GM12878 (cell line): ENCODE measurements around the gene RAB30. TPM values are rescaled to one million over a fixed set of nuclear protein-coding genes. Genes with fewer than 3 reads are reported as not detected.

Experiments used
- BCL11A ChIP-seq: IDR thresholded peaks from 2 replicates; pipeline ENCODE4 v1.6.1; 2011; ENCODE audit warnings: low read depth, low read length
- BMI1 ChIP-seq: fragments of 450-650 bp; IDR thresholded peaks from 2 replicates; pipeline ENCODE4 v1.6.1; 2016; ENCODE audit warnings: mild to moderate bottlenecking, moderate library complexity, borderline replicate concordance
- CBX3 ChIP-seq: fragments of 200-600 bp; sonication (generic); IDR thresholded peaks from 2 replicates; pipeline ENCODE4 v1.6.1; 2016; ENCODE audit warnings: low read depth, borderline replicate concordance
- CEBPB ChIP-seq, 2 experiments: fragments of 150-350 bp in 1 of 2; IDR thresholded peaks; 2 replicates each; pipeline ENCODE4 v1.6.1; 2012 to 2014; ENCODE audit warnings: low read depth in 2 of 2, low read length in 2 of 2, borderline replicate concordance in 1 of 2, inconsistent platforms in 1 of 2
- CREM ChIP-seq: IDR thresholded peaks from 2 replicates; pipeline ENCODE4 v1.6.1; 2014; ENCODE audit warnings: antibody characterized with exemption, low read depth
- EZH2 ChIP-seq: IDR thresholded peaks from 2 replicates; pipeline ENCODE4 v1.6.1; 2012; ENCODE audit warnings: low read depth, mild to moderate bottlenecking, control low read depth, inconsistent platforms, low read length, borderline replicate concordance; ENCODE audit not compliant: control insufficient read depth
- GABPA ChIP-seq: IDR thresholded peaks from 2 replicates; pipeline ENCODE4 v1.6.1; 2014; ENCODE audit warnings: antibody characterized with exemption, low read depth, mild to moderate bottlenecking, inconsistent platforms
- IKZF1 ChIP-seq: fragments of 450-650 bp; conservative IDR thresholded peaks from 2 replicates; pipeline ENCODE4 v1.6.1; 2017; ENCODE audit warnings: antibody characterized with exemption, mild to moderate bottlenecking
- IRF4 ChIP-seq: IDR thresholded peaks from 2 replicates; pipeline ENCODE4 v1.6.1; 2011; ENCODE audit warnings: low read depth, low read length
- KDM1A ChIP-seq: fragments of 200-600 bp; sonication (generic); IDR thresholded peaks from 2 replicates; pipeline ENCODE4 v1.6.1; 2016; ENCODE audit warnings: borderline replicate concordance
- KLF5 ChIP-seq: fragments of 450-650 bp; IDR thresholded peaks from 2 replicates; pipeline ENCODE4 v1.6.1; 2014; ENCODE audit warnings: mild to moderate bottlenecking; ENCODE audit not compliant: partially characterized antibody
- MTA2 ChIP-seq: fragments of 450-650 bp; IDR thresholded peaks from 2 replicates; pipeline ENCODE4 v1.6.1; 2016; ENCODE audit warnings: low read depth, mild to moderate bottlenecking, moderate library complexity
- MXI1 ChIP-seq: fragments of 150-350 bp; IDR thresholded peaks from 2 replicates; pipeline ENCODE4 v1.6.1; 2011; ENCODE audit warnings: low read depth, mild to moderate bottlenecking, inconsistent platforms, low read length, improper control_type of control experiment
- NBN ChIP-seq: fragments of 450-650 bp; IDR thresholded peaks from 2 replicates; pipeline ENCODE4 v1.6.1; 2016
- NFIC ChIP-seq: IDR thresholded peaks from 2 replicates; pipeline ENCODE4 v1.6.1; 2012; ENCODE audit warnings: low read depth, mild to moderate bottlenecking, inconsistent platforms, low read length, moderate library complexity
- NFXL1 ChIP-seq: fragments of 450-650 bp; IDR thresholded peaks from 2 replicates; pipeline ENCODE4 v1.6.1; 2017; ENCODE audit warnings: antibody characterized with exemption, mild to moderate bottlenecking, borderline replicate concordance
- NFYB ChIP-seq: IDR thresholded peaks from 2 replicates; pipeline ENCODE4 v1.6.1; 2011; ENCODE audit warnings: low read depth, mild to moderate bottlenecking, low read length, improper control_type of control experiment, moderate library complexity; ENCODE audit not compliant: insufficient read depth
- RCOR1 ChIP-seq: conservative IDR thresholded peaks from 2 replicates; pipeline ENCODE4 v1.6.1; 2012; ENCODE audit warnings: low read depth, low read length, improper control_type of control experiment
- RELB ChIP-seq: fragments of 450-650 bp; IDR thresholded peaks from 2 replicates; pipeline ENCODE4 v1.6.1; 2017; ENCODE audit warnings: low read depth, mild to moderate bottlenecking, moderate library complexity
- RUNX3 ChIP-seq: IDR thresholded peaks from 2 replicates; pipeline ENCODE4 v1.6.1; 2012; ENCODE audit warnings: low read length, inconsistent platforms
- SMAD1 ChIP-seq: fragments of 450-650 bp; IDR thresholded peaks from 2 replicates; pipeline ENCODE4 v1.6.1; 2018; ENCODE audit warnings: mild to moderate bottlenecking, low read depth; ENCODE audit not compliant: partially characterized antibody
- SMAD5 ChIP-seq: IDR thresholded peaks from 2 replicates; pipeline ENCODE4 v1.6.1; 2016; ENCODE audit warnings: antibody characterized with exemption, low read depth
- SMARCA5 ChIP-seq: fragments of 450-650 bp; IDR thresholded peaks from 2 replicates; pipeline ENCODE4 v1.6.1; 2017; ENCODE audit warnings: mild to moderate bottlenecking
- SREBF1 ChIP-seq: IDR thresholded peaks from 2 replicates; pipeline ENCODE4 v1.6.1; 2012; ENCODE audit warnings: mild to moderate bottlenecking, low read length
- STAT1 ChIP-seq: fragments of 450-650 bp; conservative IDR thresholded peaks from 2 replicates; pipeline ENCODE4 v1.6.1; 2014; ENCODE audit warnings: antibody characterized with exemption, mild to moderate bottlenecking
- TBL1XR1 ChIP-seq: IDR thresholded peaks from 2 replicates; pipeline ENCODE4 v1.6.1; 2012; ENCODE audit warnings: low read depth, low read length, improper control_type of control experiment
- YBX1 ChIP-seq: fragments of 450-650 bp; IDR thresholded peaks from 2 replicates; pipeline ENCODE4 v1.6.1; 2016; ENCODE audit warnings: antibody characterized with exemption
- ZNF217 ChIP-seq: fragments of 450-650 bp; IDR thresholded peaks from 2 replicates; pipeline ENCODE4 v1.6.1; 2017; ENCODE audit warnings: antibody characterized with exemption, mild to moderate bottlenecking
- polyA plus RNA-seq, 11 experiments: library from polyadenylated mRNA; depleted of rRNA in 4 of 11; unstranded in 6 of 11; stranded (reverse) in 5 of 11; fragments of >200 nt; fragmentation: Nextera tagmentation in 4 of 11; fragmentation: Illumina TruSeq in 1 of 11; extraction: Ambion mirVana in 4 of 11; extraction: Trizol in 1 of 11; gene quantifications; 1 replicate in 1 of 11; 2 replicates in 10 of 11; pipeline versions ENCODE4 v1.2.1 to v1.2.3, GENCODE V29; 2011 to 2016; ENCODE audit warnings: inconsistent platforms in 2 of 11, missing spikeins in 2 of 11, low read depth in 1 of 11
- total RNA-seq, 4 experiments: library from RNA; depleted of rRNA in 3 of 4; stranded (reverse); fragments of >200 nt in 3 of 4; fragmentation: Illumina TruSeq in 1 of 4; extraction: Trizol in 1 of 4; gene quantifications; 2 replicates each; pipeline versions ENCODE4 v1.2.1 to v1.2.3, GENCODE V29; 2013 to 2021
- TF ChIP-seq, protein P1 (sequence below): fragments of 450-650 bp; IDR thresholded peaks from 2 replicates; pipeline ENCODE4 v1.6.1; 2016; ENCODE audit warnings: mild to moderate bottlenecking
- TF ChIP-seq, protein P2 (sequence below): IDR thresholded peaks from 2 replicates; pipeline ENCODE4 v1.6.1; 2011; ENCODE audit warnings: borderline replicate concordance, low read depth, mild to moderate bottlenecking, moderate library complexity, mixed read lengths, low read length; ENCODE audit not compliant: insufficient read depth; ENCODE audit errors: extremely low read length

The RAB30 gene
- total and polyA plus RNA-seq, 10 of the 15 experiments (the other 5 are each of a cell fraction or from before 2014, with no cell fraction given) = 9.8 to 26.7 (median 19.2) TPM

DNA sequence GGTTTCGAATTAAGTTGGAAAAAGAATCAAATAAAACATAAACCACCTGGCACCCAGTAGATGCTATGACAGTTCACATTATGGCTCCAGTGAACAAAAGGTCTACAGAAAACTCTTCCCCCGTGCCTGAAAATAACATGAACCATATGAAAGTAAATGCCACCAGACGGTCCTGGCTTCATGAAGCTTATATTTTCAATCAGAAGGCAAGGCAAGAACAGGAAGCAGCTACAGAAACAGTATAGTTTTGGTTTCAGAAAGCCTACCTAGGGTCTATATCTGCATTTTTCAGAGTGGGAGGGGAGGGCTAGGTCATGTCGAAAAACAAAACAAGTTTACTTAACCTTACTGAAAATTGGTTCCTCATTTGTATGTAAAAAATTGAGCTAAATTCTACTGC, 9.8 kb downstream of the RAB30 start (continued):
- TF ChIP-seq, protein P1, sequence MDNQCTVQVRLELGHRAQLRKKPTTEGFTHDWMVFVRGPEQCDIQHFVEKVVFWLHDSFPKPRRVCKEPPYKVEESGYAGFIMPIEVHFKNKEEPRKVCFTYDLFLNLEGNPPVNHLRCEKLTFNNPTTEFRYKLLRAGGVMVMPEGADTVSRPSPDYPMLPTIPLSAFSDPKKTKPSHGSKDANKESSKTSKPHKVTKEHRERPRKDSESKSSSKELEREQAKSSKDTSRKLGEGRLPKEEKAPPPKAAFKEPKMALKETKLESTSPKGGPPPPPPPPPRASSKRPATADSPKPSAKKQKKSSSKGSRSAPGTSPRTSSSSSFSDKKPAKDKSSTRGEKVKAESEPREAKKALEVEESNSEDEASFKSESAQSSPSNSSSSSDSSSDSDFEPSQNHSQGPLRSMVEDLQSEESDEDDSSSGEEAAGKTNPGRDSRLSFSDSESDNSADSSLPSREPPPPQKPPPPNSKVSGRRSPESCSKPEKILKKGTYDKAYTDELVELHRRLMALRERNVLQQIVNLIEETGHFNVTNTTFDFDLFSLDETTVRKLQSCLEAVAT = peak; percentile 65; the same call in 1 of the 2 replicates
- TF ChIP-seq EZH2 (no peak), SMARCA5 (no peak; the same call in 1 of the 2 replicates), MTA2 (0 out of 2 replicates have a peak, but pooled peaks have one; percentile 31), SMAD1 (no peak), IKZF1 (no peak), NFYB (no peak), RUNX3 (peak; percentile 79), KDM1A (no peak), CBX3 (no peak), IRF4 (0 out of 2 replicates have a peak, but pooled peaks have one; percentile 19), NBN (peak; percentile 60), MXI1 (0 out of 2 replicates have a peak, but pooled peaks have one; percentile 46), CREM (peak; percentile 77), CEBPB (IDR thresholded peaks at IDR 0.05; ENCODE audit: borderline replicate concordance in 1 of 2, low read depth in 2 of 2, low read length in 2 of 2) (0 out of 4 replicates have a peak, but pooled peaks of 1 of the 2 experiments have one; percentile 22), NFXL1 (no peak), RCOR1 (peak; percentile 91), NFIC (peak; percentile 80), TBL1XR1 (peak; percentile 80), STAT1 (no peak), BCL11A (peak; percentile 71), SREBF1 (no peak), RELB (peak; percentile 90), SMAD5 (no peak), KLF5 (peak; percentile 91), ZNF217 (peak; percentile 91), GABPA (no peak), BMI1 (no peak), YBX1 (no peak)
- TF ChIP-seq, protein P2, sequence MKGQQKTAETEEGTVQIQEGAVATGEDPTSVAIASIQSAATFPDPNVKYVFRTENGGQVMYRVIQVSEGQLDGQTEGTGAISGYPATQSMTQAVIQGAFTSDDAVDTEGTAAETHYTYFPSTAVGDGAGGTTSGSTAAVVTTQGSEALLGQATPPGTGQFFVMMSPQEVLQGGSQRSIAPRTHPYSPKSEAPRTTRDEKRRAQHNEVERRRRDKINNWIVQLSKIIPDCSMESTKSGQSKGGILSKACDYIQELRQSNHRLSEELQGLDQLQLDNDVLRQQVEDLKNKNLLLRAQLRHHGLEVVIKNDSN = no peak
